Skeletal muscle tissue (tissue), 4 donors: Measurements from ENCODE around the gene GALNT18. TPM values are rescaled to one million over a fixed set of nuclear protein-coding genes. Genes with fewer than 3 reads are reported as not detected.

Source experiments
- H3K27ac ChIP-seq: one replicate; pipeline ENCODE4 v1.7.0; 2013; ENCODE audit warnings: mild to moderate bottlenecking, low read depth, low read length, inconsistent platforms
- H3K27me3 ChIP-seq, 3 donors: one replicate each; pipeline ENCODE4 v1.7.0; 2013; ENCODE audit warnings: low read length in 3 of 3; ENCODE audit not compliant: control insufficient read depth in 3 of 3, insufficient read depth in 3 of 3
- H3K36me3 ChIP-seq, 3 donors: one replicate each; pipeline ENCODE4 v1.7.0; 2013; ENCODE audit warnings: low read length in 3 of 3; ENCODE audit not compliant: control insufficient read depth in 3 of 3, insufficient read depth in 3 of 3
- H3K4me1 ChIP-seq, 3 donors: one replicate each; pipeline ENCODE4 v1.7.0; 2013; ENCODE audit warnings: low read length in 3 of 3, mild to moderate bottlenecking in 3 of 3; ENCODE audit not compliant: control insufficient read depth in 3 of 3, insufficient read depth in 3 of 3
- H3K4me3 ChIP-seq, 3 donors: one replicate each; pipeline ENCODE4 v1.7.0; 2013; ENCODE audit warnings: low read length in 3 of 3
- H3K9ac ChIP-seq, 3 donors: one replicate each; pipeline ENCODE4 v1.7.0; 2013; ENCODE audit warnings: low read length in 3 of 3, mild to moderate bottlenecking in 3 of 3, moderate library complexity in 2 of 3, low read depth in 1 of 3
- H3K9me3 ChIP-seq, 3 donors: one replicate each; pipeline ENCODE4 v1.7.0; 2013; ENCODE audit warnings: low read length in 3 of 3; ENCODE audit not compliant: control insufficient read depth in 3 of 3
- total RNA-seq: library from RNA; depleted of rRNA; stranded (reverse); fragments of >200 nt; gene quantifications from one replicate; pipeline ENCODE4 v1.2.3, GENCODE V29; 2014
- donor health status: Osteomylitis.

Gene GALNT18
- total RNA-seq, 1 donor from 2014 or later: 9.4 TPM

DNA sequence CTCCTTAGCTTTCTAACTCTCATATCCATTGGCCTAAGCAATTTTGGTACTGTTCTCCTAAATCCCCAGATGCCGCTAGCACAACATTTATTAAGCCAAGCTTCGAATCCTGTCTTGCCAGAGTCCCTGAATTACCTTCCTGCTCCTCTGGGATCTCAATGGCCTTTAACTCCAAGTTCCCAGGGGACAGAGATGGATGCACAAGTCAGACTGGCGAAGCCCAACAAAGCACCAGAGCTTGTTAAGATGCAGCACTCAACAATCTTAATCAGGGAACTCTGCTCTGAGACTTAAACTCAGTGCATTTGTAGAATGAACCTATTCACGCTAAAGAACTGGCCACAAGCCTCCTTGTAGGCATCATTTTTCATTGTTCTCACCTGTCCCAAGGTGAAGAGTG is 9.4 kb downstream of the GALNT18 start:
- Histone ChIP-seq H3K36me3 (no peaks in the 10 kb centered on the region), H3K4me3 (no peak overlapping the region), H3K9ac (no peak overlapping the region), H3K27me3 (no peaks in the 10 kb centered on the region), H3K9me3 (no peaks in the 10 kb centered on the region), H3K27ac (no peak overlapping the region), H3K4me1 (peaks cover 8 to 18% (median 13%) of the 10 kb centered on the region in 3 donors)

DNA sequence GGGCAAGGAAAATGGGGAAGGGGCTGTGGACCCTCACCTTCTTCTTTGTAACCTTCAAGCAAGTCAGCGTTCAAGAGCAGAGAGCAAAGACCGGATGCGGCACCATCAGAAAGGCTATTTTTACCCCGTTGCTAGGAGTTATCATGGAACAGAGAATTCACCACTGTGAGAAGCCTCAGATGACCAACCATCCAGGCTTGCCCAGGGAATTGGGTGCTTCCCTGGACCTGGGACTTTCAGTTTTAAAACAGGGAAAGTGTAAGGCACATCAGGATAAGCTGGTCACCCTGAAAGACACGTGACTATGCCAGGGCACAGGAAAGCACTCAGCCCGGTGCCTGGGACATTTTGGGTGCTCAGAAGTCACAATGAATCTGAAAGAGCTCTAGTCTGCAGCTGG is 10.4 kb downstream of the GALNT18 start:
- Histone ChIP-seq H3K9me3 (no peaks in the 10 kb centered on the region), H3K27me3 (no peaks in the 10 kb centered on the region), H3K4me1 (peaks cover 8 to 18% (median 13%) of the 10 kb centered on the region in 3 donors), H3K36me3 (no peaks in the 10 kb centered on the region), H3K27ac (peak overlapping the region; percentile 25), H3K4me3 (peak overlapping the region in 2 of 3 donors; percentile 37 to 51), H3K9ac (peak overlapping the region in 1 of 3 donors; percentile 40)

DNA sequence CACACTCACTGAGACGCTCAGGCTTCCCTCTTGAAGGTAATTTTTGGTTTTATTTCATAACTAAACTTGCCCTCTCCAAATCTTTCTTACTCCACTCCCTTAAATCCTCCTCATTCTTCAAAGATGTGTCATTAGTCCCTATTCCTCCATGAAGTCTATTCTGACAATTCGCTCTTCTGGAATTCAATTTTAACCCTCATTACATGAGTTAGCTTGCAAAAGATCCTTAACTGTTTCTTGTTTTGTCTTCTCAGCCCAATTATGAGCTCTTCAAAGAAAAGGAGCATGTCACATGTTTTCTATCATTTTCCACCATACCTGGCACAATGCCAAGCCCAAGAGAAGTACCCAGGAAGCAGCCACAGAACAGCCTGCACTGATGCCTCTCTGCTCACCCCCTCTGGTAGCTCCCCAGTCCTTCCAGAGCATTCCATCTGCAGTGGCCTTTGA is 13.0 kb downstream of the GALNT18 start:
- peaks cover 8 to 18% (median 13%) of the 10 kb centered on the region in 3 donors for H3K4me1 ChIP-seq

DNA sequence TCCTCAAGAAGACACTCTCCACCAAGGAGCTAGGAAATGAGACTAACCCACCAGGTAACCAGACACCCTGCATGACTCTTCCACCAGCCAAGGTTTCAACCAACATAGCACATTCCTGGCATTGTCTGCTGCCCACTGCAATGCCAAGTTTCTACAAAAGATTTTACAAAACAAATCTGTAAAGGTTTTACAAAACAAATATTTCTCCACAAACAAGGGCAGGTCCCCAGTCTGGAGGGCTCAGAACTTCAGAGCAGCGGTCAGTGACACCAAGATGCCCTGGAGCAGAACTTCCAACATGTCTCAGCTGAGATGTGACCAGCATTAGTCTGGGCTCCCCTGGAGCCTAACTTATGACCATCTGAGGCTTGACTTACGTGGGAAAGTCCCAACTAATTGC is 14.0 kb downstream of the GALNT18 start:
- H3K4me1 ChIP-seq: peaks cover 8 to 18% (median 13%) of the 10 kb centered on the region in 3 donors
- no peaks in the 10 kb centered on the region for H3K9me3 ChIP-seq
- no peak overlapping the region for H3K27ac ChIP-seq
- no peak overlapping the region for H3K4me3 ChIP-seq
- no peaks in the 10 kb centered on the region for H3K27me3 ChIP-seq
- H3K36me3 ChIP-seq: no peaks in the 10 kb centered on the region
- H3K9ac ChIP-seq: no peak overlapping the region

More for the DNA sequence above, 13.0 kb downstream of the GALNT18 start:
- no peak overlapping the region for H3K9ac ChIP-seq
- H3K27me3 ChIP-seq: no peaks in the 10 kb centered on the region
- H3K27ac ChIP-seq: no peak overlapping the region
- no peaks in the 10 kb centered on the region for H3K9me3 ChIP-seq
- H3K4me3 ChIP-seq: no peak overlapping the region
- no peaks in the 10 kb centered on the region for H3K36me3 ChIP-seq

DNA sequence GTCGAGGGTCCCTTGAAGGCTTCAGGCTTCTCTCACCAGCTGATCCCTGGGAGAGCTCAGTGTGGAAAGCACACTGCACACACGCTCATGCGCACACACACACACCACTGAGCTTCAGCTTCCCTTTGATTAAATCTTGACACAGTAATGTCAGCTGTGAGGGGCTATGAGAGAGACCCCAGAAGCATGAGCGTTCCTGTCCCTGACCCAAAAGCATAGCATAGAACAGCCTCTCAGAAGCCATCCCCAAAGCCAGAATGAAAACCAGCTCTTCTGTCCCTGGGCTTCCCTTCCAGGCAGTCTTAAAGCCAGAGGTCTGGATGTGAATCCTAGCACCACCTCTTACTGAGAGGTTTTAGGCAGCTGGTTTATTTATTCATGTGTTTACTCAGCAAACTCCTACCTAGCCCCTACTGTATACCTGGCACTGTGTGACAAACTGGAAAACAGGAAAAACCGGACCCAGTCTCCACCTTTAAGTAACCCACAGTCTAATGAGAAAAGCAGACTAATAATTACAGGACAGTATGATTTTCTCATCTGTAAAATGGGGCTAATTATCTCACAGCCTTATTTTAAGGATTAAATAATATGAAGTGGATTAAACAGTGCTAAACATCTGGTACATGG is 15.9 kb downstream of the GALNT18 start:
- H3K36me3 ChIP-seq: no peaks in the 10 kb centered on the region
- H3K4me3 ChIP-seq: no peak overlapping the region
- no peaks in the 10 kb centered on the region for H3K9me3 ChIP-seq
- no peak overlapping the region for H3K9ac ChIP-seq
- peaks cover 0 to 9% (median 5%) of the 10 kb centered on the region in 3 donors for H3K4me1 ChIP-seq
- no peaks in the 10 kb centered on the region for H3K27me3 ChIP-seq
- H3K27ac ChIP-seq: no peak overlapping the region

DNA sequence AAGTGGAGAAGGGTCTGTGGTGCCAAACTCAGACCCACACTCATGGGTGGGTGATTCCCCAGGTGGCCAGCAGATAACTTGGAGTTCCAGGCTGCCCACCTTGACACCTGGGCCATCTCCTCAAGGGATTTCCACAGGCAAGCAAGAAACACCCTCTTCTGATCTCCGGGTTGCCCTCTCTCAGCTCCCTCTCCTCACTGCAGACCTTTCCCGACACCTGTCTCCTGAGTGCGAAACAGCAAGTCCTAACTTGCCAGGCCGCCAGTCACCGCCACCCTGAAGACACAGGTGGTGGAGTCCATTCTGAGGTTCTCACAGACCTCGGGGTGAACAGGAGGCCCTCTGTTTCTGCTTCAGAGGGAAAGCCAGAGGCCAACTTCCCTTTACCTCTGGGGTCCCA is 16.6 kb downstream of the GALNT18 start:
- H3K27ac ChIP-seq: no peak overlapping the region
- H3K9ac ChIP-seq: no peak overlapping the region
- no peaks in the 10 kb centered on the region for H3K36me3 ChIP-seq
- no peaks in the 10 kb centered on the region for H3K9me3 ChIP-seq
- H3K27me3 ChIP-seq: no peaks in the 10 kb centered on the region
- peaks cover 0 to 9% (median 5%) of the 10 kb centered on the region in 3 donors for H3K4me1 ChIP-seq
- H3K4me3 ChIP-seq: no peak overlapping the region

DNA sequence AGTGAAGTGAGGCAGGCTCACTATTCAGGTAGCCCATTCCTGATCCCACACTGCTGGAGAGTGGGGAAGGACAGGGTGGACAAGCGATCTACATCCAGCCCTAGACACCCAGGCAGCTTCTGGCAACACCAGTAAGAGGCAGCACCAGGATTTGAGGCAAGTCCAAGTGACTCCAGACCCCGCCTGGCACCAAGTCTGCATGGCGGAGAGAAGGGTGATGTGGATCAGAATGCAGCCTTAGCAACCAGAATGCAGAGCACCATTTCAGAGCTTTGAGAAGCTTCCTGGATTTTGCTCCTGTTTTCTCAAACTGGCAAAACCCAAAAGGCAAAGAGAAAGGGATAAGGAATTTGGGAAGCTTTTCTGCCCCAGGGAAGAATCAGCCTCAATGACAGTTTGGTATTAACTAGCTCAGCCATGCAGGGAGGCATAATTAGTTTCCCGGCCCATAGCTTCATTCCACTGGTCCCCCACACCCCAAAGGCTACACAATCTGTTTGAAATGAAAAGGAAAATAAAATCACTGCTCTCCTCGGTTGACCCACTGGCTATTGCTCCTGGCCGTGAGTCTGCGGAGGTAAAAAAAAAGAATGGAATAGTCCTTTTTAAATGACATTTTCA is 17.3 kb downstream of the GALNT18 start:
- H3K4me3 ChIP-seq: no peak overlapping the region
- no peak overlapping the region for H3K27ac ChIP-seq
- peaks cover 0 to 9% (median 5%) of the 10 kb centered on the region in 3 donors for H3K4me1 ChIP-seq
- no peak overlapping the region for H3K9ac ChIP-seq
- H3K36me3 ChIP-seq: no peaks in the 10 kb centered on the region
- H3K27me3 ChIP-seq: no peaks in the 10 kb centered on the region
- H3K9me3 ChIP-seq: no peaks in the 10 kb centered on the region

DNA sequence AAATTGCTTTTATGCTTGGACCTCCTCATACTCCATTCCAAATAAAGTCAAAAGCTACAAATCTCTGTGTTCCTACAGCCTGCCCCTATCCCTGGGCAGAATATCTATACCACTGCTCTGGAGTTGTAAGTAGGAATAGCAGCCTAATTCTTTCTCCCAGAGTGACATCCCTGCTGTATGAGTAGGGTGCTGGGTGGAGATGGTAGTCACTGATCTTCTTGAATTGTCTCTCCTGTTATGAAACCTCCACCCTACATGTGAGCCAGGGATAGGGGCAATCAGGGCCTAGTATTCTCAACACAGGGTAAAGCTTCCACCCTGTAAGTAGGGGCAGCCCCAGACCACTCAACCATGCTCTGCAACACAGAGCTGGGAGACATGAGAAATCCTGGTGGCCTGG is 19.8 kb downstream of the GALNT18 start:
- Histone ChIP-seq H3K9ac (no peak overlapping the region), H3K27me3 (no peaks in the 10 kb centered on the region), H3K4me1 (no peaks in the 10 kb centered on the region), H3K4me3 (no peak overlapping the region), H3K27ac (no peak overlapping the region), H3K36me3 (no peaks in the 10 kb centered on the region), H3K9me3 (no peaks in the 10 kb centered on the region)

DNA sequence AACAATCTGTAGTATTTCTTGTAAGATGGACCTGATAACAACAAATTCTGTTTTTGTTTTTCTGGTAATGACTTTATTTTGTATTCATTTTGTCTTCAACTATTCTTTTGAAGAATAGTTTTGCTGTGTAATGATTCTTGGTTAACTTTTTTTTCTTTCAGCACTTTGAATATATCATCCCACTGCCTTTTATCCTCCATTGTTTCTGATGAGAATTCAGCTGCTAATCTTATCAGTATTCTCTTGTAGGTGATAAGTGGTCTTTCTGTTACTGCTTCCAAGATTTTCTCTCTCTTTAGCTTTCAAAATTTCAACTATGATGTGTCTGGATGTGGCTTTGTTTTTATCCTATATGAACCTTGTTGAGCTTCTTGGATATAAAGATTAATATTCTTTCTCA is 21.5 kb downstream of the GALNT18 start:
- no peaks in the 10 kb centered on the region for H3K36me3 ChIP-seq
- no peak overlapping the region for H3K4me3 ChIP-seq
- no peak overlapping the region for H3K9ac ChIP-seq
- no peaks in the 10 kb centered on the region for H3K9me3 ChIP-seq
- H3K27me3 ChIP-seq: no peaks in the 10 kb centered on the region
- H3K4me1 ChIP-seq: no peaks in the 10 kb centered on the region
- H3K27ac ChIP-seq: no peak overlapping the region

DNA sequence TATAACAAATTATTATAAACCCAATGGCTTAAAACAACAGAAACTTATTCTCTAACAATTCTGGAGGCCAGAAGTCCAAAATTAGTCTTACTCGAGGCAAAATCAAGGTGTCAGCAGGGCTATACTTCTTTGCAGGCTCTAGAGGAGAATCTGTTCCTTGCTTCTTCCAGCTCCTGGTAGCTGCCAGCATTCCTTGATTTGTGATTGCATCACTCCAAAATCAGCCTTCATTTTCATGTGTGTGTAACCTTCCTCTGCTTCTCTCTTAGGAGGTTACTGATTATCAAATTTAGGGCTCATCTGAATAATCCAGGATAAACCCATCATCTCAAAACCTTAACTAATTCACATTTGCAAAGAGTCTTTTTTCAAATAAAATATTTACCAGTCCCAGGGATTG is 23.6 kb downstream of the GALNT18 start:
- no peak overlapping the region for H3K9ac ChIP-seq
- no peaks in the 10 kb centered on the region for H3K4me1 ChIP-seq
- no peaks in the 10 kb centered on the region for H3K9me3 ChIP-seq
- no peak overlapping the region for H3K27ac ChIP-seq
- no peak overlapping the region for H3K4me3 ChIP-seq
- H3K36me3 ChIP-seq: no peaks in the 10 kb centered on the region
- H3K27me3 ChIP-seq: no peaks in the 10 kb centered on the region
